IPS-NIHi7 (cell line): Measurements from ENCODE around the gene CENPB.

Experiments used
- DNase-seq: peaks from one replicate; pipeline ENCODE4 v3.0.0; 2012; ENCODE audit warnings: mixed read lengths; ENCODE audit errors: extremely low spot score

CENPB gene

DNA sequence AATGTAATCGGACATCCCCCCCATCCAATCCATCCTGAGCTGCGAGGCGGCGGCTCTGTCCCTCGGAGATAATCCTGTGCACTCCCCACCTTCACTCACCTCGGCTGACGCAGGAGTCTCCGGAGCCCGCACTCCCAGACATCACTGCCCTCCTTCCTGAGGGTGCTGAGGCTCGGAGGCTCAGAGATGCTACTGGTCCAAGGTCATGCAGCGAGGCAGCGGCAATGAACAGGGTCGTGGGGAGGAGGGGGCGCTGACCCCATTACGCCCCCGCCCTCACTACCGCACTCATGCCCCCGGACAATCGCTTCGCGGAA, 19.5 kb downstream of the CENPB start:
- DNase-seq = no peak

DNA sequence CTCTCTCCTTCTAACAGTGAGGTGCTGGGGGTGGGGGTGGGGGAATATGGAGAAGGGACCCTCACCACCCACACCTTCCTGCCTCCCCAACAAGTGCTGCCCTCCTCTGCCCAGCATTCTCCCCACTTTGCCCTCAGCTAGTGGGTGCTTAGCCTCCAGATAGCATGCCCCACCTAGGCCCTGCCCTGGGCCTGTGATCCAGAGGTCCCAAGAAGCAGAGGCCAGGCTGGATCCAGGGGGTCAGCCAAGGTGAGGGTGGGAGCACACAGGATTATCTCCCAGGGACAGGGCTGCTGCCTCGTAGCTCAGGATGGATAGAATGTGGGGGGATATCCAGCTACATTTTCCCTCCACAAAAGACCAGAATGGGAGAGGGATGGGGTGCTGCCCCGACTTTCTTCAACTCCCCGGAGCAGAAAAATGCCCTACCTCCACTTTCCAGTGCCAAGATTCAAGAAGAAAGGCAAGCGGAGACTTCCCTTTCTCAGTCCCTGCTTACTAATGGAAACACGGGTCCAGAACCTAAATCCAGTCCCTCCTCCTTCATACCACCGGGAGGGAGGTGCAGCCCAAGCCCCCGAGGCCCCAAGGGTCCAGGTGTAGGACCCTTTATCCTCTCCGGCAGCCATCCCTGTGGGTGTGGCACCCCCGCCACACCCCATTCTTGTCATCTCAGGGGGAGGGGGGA, 20.0 kb downstream of the CENPB start:
- no peak for DNase-seq

DNA sequence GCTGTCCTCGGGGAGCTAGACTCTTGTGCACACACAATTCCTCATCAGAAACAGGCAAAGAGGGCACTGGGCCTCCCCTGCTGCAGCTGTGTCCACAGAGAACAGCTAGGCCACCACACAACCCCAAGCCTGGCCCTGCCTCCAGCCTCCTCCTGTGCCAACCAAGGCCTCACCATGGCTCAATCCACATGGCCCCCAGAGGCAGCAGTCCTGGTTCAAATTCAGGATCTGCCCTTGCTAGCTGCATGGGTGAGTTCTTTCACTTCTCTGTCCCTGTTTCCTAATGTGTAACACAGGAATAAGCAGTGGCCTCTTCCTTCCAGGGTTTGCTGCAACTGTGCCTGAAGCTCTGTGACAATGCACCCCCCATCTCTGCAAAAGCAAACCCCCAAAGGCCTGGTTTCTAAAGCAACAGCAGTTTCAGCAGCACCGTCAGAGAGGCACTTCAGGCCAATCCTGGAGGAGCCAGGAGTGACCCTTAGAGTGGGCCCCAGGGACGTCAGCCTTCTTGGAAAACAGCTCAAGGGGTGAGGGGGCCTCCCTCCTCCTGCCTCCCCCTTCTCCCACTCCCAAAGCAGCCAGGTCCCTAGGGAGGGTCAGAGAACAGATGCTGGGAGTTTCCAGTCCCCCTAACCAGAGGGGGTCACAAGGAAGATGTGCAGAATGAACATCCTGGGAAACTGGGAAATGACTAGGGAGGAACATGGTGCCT, 21.2 kb downstream of the CENPB start:
- no peak for DNase-seq

DNA sequence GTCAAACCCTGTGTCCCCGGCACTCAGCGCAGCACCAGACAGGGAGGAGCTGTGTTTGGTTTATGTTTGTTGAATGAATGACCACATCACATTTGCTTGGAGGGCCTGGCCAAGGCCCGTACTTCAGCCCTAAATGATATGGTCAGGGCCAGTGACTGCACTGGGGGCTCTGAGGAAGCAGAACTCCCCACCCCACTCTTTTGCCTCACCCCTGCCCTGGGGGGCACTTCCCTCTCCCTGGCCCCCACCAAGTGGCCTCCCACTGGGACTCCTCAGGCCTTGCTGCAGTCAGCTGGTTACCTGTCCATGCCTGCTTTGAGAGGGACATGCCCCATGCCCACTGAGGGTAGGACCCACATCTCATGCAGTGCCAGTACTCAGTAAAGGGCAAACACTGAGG, 21.9 kb downstream of the CENPB start:
- DNase-seq = no peak

DNA sequence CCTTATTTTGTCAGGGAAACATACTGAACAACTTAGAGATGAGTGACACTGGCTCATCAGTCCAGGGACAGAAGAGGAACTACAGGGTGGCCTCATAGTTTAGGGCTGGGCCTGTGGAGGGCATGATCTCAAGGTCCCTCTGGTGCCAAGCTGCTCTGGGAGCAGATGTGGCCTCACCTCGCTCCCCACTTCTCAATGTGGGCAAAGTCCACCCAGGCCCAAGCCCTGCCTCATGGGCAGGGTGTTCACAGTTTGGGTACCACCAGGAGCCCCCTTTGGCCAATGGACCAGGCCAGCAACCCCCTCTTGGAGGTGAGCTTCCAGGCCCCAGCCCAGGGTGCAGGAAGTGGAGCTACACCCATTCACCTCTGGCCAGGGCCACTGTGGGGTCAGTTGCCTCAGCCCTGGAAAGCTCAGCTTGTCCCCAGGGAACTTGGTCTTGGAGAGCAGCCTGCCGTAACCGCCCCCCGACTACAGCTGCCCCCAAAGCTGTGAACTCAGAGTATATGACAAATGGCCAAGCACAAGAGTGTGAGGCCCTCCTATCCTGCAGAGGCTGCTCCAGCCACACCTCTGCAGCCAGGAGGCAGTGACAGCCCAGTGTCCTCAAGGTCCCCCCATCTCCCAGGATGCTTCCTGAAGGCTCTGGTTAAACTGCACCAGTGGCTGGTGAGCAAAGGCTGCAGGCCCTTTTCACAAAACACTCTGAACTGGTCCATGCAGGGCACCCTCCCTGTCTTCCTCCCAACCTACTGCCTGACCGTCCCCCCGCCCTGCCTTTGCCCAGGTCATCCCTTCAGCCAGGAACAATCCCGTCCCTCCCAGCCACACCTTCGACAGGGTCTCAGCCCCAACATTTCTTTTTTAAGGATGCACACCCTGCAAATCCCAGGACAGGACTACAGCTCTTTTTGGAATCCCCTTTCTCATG, 22.6 kb downstream of the CENPB start:
- no peak for DNase-seq

DNA sequence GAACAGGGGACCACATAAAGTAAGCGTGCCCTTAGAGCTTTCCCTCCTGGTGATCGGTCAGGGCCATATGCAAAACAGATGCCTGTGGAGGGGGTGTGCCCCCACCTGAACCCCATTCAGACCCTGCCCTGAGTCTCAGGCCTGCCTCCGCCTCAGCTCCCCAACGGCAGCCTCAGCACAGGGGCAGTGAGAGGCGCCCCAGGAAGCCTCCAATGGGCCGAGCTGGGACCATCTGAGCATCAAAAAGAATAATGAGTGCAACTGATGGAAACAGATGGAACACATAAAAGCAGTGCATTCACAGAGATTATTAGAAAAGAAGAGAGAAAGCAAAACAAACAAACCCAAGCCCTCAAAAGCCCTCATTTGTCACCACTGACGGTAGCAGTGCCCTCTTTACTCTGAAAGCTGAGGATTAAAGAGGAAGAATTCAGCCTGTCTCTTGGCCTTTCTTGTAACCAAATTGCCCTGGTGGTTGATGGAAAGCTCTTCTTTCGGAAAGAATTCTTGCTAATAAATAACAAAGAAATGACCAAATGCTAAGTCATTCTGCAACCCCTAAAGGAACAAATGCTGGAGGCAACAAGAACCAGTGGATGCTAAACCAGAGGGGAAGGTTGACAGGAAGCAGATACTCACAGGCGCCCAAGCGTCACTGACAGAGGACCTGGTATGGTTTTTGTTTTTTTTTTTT, 25.7 kb downstream of the CENPB start:
- no peak for DNase-seq

DNA sequence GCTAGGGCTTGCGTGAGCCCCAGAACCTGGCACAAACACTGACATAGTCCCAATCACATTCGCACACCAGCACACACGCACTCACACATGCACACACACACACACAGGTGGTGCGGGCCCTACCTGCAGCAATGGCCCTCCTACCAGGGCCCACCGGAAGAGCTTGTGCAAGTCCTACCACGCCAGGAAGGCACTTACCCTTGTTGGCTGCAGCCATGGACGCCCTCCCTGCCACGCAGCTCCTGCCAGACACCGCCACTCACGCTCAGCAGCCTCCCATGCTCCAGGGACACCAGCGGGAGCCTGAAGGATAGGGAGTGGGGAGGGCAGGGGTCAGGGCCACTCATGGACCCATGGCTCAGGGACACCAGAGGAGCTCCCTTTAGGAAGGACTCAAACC, 26.7 kb downstream of the CENPB start:
- DNase-seq = no peak

DNA sequence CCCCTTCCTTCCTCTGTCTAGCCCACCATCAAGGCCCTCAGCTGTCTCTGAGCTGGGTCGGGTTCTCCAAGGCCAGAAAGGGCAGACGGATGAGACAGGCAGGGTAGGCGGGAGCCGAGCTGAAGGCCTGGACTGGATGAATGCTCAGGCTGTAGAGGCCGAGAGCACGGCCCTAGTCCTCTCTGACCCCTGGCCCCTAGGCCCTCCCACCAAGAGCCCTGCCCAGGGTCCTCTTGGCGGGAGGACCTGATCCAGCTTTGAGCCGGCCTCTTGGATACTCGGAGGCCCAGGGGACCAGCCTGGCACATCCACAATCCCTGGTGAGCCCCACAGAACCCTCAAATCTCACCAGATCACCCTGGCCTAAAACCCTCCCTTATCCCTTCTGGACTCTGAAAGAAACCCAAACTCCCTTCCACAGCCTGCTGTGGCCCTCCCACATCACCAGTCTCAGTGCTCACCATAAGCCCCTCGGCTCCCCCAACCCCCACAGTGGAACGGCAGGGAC, 27.2 kb downstream of the CENPB start:
- DNase-seq = no peak

DNA sequence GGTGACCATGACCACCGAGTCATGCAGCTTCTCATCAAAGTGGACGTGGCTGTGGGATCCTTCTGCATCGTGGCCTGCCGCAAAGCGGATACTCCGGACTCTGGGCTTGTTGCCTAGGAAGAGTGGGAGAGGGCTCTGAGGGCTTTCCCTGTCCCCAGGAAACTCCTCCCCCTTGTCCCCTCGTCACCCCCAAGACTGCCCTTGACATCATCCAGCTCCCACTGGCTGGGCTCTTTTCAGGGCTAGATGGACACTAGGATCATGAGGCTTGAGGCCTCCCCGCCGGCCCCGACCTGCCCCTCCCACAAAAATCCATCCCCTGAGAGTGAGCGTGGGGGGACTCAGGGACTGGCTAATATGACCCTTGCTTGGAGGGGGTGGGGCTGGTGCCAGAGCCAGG, 28.0 kb downstream of the CENPB start:
- DNase-seq = no peak

DNA sequence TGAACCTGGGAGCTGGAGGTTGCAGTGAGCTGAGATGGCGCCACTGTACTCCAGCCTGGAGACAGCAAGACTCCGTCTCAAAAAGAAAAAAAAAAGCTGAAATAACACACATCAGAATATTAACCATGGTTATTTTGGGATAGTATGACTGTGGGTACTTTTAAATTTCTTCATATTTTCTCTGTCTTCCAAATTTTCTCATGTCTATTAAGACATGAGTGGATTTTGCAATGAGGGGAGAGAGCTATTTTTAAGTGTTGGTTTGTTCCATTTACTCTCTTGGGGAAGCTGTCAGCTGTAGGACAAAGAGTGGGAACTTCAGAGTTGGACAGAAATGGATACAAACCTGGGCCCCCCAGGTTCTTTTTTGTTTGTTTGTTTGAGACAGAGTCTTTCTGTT, 29.3 kb downstream of the CENPB start:
- no peak for DNase-seq

DNA sequence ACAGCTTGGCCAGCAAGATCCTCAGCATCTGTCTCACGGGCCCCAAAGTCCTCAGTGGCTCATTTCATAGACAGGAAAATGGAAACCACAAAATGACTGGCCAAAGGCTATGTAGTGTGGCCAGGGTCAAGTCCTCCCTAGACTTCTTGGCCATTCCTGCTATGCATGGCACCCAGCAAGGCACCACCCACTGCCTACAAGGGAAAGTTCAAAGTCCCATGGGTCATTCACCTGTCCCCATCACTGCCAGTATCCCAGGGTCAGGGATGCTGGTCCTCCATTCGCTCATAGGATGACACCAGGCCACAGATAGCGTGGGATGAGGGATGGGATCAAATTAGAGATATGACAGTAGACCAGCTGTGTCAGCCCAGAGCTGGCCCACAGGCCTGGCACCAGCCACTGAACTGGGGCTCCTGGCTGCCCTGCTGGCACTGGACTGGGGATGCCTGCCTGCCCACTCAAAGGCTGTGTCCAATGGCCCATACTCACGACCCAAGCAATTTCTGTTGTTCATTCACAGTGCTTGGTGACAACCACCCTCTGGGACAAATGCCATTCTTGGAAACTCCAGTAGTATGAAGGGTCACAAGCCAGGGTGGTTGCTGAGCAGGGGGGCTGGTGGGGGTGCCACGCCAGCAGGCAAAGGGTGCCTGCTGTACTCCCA, 30.6 kb downstream of the CENPB start:
- no peak for DNase-seq

DNA sequence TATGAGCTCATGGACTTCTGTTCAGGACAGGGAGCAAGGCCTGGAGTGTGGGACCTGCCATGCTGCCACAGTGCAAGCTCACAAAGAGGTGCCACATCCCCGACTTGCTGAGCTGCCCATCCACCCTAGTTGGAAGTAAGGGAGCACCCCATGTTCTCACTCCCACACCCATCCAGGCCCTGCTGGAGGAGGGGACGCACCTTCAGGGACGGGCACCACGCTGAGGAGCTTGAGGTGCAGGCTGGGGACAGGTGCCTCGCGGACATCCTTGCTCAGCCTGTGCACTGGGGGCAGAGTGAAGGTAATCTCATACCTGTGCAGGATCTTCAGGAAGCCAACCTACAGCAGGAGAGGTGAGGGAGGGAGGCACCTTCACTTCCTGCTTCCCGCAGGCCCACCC, 31.3 kb downstream of the CENPB start:
- DNase-seq = no peak

DNA sequence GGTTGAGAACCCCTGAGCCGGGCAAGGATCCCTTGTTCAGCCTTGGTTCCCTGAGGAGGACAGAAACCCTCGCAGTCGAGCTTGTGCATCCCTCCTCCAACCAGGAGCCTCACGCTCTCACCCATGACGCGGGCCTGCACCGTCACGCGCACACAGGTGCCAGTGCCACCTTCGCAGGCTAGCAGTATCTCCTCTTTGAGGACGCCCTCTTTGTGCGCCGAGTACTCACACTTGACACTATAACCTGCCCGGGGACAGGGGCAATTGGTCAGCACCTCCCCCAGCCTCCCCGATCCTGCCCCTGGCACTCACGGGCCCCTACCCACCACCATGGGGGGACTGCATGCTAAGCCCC, 32.3 kb downstream of the CENPB start:
- DNase-seq = no peak

DNA sequence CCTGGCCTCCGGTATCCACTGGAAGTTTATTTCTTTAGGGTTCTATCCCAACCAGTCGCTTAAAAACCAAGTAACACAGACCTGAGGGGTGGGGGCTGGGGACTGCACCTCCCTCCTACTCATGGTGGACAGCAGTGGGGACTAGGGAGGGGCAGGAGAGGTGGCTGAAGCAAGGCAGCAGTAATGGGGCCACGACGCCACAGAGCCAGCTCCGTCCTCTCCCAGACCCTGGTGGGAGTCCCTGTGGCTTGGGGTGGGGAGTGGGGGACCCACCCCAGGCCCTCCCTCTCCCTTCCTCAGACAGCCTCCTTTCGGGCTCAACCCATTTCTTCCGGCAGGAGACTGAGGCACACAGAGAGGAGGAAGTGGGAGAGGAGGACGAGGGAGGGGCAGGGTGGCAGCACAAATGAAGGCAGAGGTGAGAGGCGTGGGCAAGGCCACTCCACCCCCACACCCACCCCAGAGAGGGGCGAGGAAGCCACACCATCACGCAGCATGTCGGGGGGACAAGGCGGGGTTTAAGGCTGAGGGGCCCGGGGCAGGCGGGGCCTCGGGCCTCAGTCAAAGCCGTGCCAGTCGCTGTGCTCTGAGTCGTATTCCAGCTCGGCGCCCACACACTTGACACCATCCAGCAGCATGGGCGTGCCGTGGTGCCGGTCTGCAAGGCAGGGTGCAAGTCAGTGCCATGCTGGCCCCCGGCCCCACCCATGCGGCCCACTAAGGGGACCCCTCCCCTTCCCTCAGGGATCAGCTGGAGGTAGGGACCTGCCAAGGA, 32.9 kb downstream of the CENPB start:
- DNase-seq = no peak

DNA sequence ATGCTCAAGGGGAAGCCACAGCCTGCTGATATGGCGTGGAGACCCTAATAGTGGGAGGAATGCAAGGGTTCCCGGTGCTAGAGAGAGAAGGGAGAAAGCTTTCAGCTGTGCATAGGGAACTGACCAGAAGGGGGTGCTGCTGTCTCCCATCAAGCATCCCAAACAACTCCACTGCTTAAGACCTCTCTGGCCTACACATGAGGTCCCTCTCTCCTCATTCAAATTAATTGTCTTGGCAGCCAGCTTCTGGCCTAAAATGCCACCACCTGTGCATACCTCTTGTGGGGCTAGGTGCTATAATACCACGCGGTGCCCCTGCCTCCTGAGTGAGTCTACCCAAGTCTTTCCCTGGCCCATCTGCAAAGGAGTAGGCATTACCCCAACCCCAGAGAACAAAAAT, 33.4 kb downstream of the CENPB start:
- DNase-seq = peak; percentile 85

DNA sequence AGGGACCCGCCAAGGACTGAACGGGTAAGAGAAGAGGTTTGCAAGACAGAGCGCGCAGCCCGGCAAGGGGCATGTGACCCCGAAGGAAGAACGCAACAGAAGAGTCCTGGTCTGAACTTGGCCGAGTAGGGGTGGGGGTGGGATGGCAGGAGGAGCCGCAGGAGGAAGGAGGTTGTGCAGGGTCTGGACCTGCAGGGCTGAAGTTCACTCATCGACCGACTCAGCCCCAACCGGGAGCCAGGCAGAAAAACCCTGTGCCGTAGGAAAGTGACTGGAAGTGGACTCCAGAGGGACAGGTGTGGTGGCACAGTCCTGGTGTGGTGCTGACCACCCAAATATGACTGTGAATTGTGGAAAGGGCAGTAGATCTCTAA, 34.2 kb downstream of the CENPB start:
- no peak for DNase-seq

DNA sequence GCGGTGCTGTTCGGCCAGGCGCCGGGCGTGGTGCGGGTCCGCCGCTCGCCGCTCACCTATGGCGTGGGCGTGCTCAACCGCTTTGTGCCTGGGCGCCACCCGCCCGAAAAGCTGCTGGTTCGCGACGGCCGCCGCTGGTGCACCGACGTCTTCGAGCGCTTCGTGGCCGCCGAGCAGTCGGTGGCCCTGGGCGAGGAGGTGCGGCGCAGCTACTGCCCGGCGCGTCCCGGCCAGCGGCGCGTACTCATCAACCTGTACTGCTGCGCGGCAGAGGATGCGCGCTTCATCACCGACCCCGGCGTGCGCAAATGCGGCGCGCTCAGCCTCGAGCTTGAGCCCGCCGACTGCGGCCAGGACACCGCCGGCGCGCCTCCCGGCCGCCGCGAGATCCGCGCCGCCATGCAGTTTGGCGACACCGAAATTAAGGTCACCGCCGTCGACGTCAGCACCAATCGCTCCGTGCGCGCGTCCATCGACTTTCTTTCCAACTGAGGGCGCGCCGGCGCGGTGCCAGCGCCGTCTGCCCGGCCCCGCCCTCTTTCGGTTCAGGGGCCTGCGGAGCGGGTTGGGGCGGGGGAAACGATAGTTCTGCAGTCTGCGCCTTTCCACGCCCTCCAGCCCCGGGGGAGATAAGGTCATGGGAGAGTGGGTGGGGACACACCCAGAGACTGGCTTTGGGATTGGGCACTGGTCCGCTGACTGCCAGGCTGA, 34.7 kb downstream of the CENPB start:
- peak; percentile 65 for DNase-seq

DNA sequence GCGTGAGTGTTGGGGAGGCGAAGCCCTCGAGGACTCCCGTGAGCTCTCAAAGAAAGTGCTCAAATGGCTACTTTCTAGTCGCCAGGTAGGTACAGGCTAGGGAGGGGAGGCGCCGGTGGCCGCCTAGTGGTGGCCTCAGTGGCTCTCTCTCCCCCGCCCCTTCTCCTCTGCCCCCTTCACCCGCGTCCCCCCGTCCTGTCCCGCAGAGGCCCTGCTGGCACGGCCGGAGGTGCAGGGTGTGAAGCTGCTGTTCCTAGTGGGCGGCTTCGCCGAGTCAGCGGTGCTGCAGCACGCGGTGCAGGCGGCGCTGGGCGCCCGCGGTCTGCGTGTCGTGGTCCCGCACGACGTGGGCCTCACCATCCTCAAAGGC, 35.2 kb downstream of the CENPB start:
- peak; percentile 51 for DNase-seq

DNA sequence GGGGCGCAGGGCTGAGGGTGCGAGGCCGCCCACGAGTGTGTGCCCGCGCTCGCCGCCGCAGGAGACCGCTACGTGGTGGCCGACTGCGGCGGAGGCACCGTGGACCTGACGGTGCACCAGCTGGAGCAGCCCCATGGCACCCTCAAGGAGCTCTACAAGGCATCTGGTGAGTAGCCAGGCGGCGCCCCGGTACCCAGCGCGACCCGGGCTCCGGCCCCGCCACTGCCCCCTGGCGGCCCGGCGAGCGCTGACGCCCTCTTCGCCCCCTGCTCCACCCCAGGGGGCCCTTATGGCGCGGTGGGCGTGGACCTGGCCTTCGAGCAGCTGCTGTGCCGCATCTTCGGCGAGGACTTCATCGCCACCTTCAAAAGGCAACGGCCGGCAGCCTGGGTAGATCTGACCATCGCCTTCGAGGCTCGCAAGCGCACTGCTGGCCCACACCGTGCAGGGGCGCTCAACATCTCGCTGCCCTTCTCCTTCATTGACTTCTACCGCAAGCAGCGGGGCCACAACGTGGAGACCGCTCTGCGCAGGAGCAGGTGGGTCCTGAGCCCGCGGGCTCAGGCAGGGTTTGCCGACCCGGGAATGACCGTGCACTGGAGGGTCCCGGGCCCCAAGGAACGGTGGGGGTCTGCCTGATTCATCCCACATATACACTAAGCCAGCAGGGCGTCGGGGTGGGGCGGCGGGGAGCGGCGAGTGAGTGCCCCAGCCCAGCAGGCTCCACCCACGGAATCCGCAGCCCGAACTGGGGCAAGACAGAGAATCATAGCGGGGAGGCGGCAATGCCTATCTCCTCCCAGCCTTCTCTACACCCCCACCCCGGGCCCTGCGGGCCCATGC, 36.6 kb downstream of the CENPB start:
- DNase-seq = peak; percentile 85
